NK-92 (cell line): ENCODE results near the gene EFNA5.
"Not testable (repeated sequence)": the region's sequence is repeated elsewhere in the genome, so short reads cannot be mapped to it uniquely, and the experiment has no call there.

Experiments
- DNase-seq: peaks from one replicate; lab custom pipeline; 2025; ENCODE audit not compliant: unreplicated experiment; lab: John Stamatoyannopoulos, UW

The EFNA5 gene

GRCh38 chr5:107346580-107346979 is 324.2 kb downstream of the EFNA5 start:
- not testable (repeated sequence) for DNase-seq

- no peak for DNase-seq
Measured at GRCh38 chr5:107342371-107342770, 328.4 kb downstream of the EFNA5 start.

- DNase-seq, result no peak
Measured at GRCh38 chr5:107341376-107342084, 329.2 kb downstream of the EFNA5 start.

GRCh38 chr5:107340631-107341030 is 330.1 kb downstream of the EFNA5 start:
- no peak for DNase-seq

GRCh38 chr5:107338335-107338734 is 332.4 kb downstream of the EFNA5 start:
- no peak for DNase-seq

- no peak for DNase-seq
Measured at GRCh38 chr5:107337281-107337680, 333.5 kb downstream of the EFNA5 start.

GRCh38 chr5:107331882-107332281 is 338.9 kb downstream of the EFNA5 start:
- DNase-seq, result no peak

GRCh38 chr5:107331312-107331711 is 339.4 kb downstream of the EFNA5 start:
- no peak for DNase-seq

DNA sequence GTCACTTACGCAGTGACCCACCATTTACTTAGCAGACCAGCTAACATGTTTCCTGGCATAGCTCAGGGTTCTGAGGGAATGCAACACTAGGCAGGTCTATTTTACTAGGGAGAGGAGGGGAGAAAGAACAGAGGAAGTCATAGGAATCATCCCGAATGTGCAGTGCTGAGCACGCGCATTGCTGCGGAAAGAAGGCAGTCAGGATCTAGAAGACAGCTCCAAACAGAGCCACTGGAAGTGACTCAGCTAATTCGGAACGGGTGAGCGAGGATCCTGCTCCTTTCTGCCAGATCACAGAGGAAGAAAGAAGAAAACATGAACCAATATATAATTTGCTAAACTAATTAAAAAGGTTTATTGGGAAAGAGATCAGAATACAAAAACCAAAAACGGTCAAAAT is 339.8 kb downstream of the EFNA5 start:
- DNase-seq, result no peak

DNA sequence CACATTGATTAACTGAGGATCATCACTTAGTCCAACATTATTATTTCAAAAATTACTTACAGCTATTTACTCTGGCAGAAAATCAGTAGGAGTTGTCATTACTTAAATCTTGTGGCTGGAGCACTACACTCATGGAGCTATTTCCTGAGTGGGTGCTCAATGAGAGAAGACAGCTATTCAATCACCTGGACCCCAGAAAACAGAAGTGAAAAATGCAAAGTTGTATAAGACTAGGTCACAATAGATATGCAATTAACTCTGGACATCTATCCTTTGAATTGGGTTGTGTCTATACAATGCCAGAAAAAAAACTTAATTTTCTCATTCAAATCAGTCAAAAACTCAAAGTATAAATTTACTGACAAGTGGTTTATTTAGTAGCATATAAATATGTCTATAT is 340.9 kb downstream of the EFNA5 start:
- DNase-seq, result no peak
